GM18867 (cell line): Measurements from ENCODE around the gene GLIS2.

ENCODE experiments used
- ATAC-seq: cut with Tn5 transposase; IDR thresholded peaks from one replicate; pipeline ENCODE4 v1.9.1; 2021; ENCODE audit warnings: mild to moderate bottlenecking, moderate library complexity; ENCODE audit not compliant: unreplicated experiment

GLIS2 gene

GRCh38 chr16:4315186-4316107 lies at the start of gene GLIS2:
TSS of gene GLIS2 (plus strand) at chr16:4316067. CDS start at chr16:4332281, 16,214 bp downstream.
- no peak for ATAC-seq

GRCh38 chr16:4266372-4266771 lies 49.5 kb upstream of the GLIS2 start:
- ATAC-seq: no peak

DNA sequence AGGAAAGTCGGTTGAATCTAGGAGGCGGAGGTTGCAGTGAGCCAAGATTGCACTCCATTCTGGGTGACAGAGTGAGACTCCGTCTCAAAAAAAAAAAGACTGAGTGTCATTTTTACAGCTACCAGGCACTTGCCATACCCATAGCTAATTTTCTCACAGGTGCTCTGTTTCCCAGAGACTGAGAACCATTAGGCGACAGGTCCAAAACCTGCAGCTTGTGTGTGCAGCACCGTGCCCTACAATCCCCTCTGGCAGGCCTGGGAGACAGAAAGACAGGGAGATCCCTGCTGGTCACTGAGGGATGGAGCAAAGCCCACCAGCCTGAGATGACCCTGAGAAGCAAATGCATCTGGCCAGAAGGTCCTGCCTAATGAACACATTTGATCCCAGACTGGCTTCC lies 45.8 kb upstream of the GLIS2 start:
- no peak for ATAC-seq

GRCh38 chr16:4270595-4270994 lies 45.3 kb upstream of the GLIS2 start:
- ATAC-seq: no peak

GRCh38 chr16:4271176-4272113 lies 44.4 kb upstream of the GLIS2 start:
- ATAC-seq: peak; percentile 66

DNA sequence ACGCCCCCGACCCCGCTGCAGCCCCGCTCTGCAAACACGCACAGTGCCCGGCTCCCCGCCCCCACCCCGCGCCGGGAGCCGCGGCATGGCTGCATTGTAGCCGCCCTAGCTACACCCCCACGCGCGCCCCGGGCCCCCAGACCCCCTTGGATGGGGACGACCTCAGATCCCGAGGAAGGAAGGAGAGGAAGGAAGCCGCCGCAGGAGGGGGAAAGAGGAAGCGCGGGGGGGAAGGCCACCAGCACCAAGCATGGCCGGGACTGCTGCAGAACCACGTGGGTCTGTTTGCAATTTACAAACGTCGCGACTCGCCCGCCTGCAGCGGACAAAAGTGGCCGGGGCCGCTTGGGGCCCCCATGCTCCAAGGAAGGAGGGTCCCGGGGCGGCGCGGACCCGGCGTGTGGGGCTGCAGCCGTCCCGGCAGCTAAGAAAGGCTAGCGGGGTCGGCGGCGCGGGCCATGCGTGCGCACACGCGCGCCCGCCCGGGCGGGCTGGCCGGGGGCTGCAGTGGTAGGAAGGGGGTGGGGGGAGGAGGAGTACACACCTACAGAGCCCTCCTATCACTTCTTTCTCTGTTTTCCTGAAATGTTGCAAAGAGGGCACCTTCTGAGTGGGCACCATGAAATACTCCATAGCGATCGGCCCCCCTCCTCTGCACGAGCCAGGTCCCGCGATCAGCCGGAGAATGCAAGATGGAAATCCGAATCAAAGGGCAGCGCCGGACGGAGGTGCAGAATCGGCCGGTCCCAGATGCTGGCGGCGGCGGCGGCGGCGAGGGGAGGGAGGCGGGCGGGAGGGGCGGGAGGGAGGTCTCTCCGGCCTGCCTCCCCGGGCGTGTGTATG lies 43.5 kb upstream of the GLIS2 start:
- ATAC-seq: peak; percentile 4

- ATAC-seq: no peak
Observed at GRCh38 chr16:4273858-4274311, 42.0 kb upstream of the GLIS2 start.

DNA sequence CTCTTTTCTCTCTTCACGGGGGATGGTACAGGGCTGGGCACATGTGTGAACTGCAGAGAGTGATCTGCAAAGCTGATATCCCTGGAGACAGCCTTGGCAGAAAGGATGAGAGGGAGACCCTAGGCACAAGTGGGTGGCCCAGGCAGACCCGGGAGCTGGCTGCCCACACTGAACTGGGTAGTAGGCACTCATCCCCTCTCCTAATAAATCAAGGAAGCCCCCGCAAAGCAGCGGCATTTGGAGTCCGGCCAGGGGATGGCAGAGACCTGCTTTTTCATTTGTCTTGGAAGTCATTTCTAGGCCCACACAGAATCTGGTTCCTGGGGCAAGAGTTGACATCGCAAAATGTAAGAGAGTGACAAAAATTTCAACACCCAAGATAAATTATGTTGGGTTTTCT lies 40.0 kb upstream of the GLIS2 start:
- no peak for ATAC-seq

GRCh38 chr16:4277987-4278513 lies 37.8 kb upstream of the GLIS2 start:
- no peak for ATAC-seq

GRCh38 chr16:4280625-4281024 lies 35.2 kb upstream of the GLIS2 start:
- ATAC-seq: no peak

GRCh38 chr16:4283441-4283840 lies 32.4 kb upstream of the GLIS2 start:
- ATAC-seq: no peak

GRCh38 chr16:4283939-4284338 lies 31.9 kb upstream of the GLIS2 start:
- ATAC-seq: no peak

GRCh38 chr16:4285167-4285566 lies 30.7 kb upstream of the GLIS2 start:
- no peak for ATAC-seq

DNA sequence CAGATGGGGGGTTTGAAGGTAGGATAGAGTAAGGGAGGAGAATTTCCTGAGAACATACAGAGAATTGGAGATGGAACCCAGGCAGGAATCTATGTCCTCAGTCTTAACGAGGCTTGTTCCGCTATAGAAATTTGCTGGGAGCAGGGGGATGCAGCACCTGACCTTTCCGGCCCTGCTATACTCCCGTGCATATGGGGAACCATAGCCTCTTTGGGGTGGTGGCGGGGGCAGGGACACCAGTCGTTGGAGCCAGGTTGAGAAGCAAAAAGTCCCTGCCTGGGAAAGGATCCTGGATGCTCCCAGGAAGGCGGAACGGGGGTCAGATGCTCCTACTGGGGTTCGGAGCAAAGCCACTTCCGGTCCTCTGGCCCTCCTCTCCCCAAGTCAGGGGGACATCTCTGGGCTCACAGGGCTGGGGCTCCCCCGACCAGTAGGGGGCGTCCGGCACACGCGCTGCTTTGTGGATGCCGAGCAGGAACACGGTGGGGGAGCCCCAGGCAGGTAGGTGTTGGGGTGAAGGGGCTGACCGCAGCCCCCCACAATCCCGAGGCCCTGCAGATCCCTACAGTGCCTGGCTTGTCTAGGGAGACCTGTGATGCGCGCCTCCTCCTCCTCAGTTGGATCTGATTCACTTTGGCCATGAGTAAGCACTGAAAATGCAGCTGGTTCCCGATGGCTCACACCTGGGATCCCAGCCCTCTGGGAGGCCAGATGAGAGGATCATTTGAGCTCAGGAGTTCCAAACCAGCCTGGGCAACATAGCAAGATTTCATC lies 27.5 kb upstream of the GLIS2 start:
- no peak for ATAC-seq

GRCh38 chr16:4290236-4290830 lies 25.5 kb upstream of the GLIS2 start:
- no peak for ATAC-seq

DNA sequence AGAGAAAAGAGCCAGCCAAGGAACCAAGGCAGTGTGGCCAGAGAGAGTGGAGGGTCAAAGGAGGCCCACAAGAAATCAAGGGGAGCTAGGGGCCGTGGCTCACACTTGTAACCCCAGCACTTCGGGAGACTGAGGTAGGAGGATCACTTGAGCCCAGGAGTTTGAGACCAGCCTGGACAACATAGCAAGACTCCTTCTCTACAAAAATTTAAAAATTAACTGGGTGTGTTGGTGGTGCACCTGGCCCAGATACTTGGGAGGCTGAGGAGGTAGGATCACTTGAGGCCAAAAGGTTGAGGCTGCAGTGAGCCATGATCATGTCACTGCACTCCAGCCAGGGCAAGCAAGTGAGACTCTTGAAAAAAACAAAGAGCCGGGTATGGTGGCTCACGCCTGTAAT lies 24.2 kb upstream of the GLIS2 start:
- no peak for ATAC-seq

- ATAC-seq: no peak
Observed at GRCh38 chr16:4293181-4293716, 22.6 kb upstream of the GLIS2 start.

DNA sequence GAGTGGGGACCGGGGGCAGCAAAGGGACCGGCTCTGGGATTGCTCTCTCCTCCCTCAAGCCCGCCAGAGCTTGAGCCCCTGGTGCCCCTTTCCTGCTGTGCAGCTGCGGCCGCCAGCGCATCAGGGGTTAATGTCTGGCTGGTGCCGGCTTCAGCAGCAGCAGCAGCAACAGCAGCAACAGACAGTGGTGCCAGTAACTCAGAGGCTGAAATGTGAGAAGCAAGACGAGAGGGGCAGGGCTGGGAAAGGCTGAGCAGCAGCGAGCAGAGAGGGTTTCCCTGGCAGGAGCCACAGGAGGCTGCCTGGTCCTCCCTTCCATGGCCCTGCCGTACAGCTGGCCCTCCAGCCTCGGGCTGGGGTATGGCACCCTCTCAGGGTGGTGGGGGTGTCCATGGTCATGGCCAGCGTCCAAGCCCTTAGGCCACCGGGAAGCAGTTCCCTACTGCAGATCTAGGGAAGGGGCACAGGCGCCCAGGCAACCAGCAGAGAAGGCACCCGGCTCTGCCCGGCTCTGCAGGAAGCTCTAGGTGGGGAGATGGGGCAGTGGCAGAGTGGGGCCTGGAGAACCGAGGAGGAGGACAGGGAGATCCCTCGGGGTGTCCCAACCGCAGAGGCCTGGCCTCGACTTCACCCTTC lies 21.9 kb upstream of the GLIS2 start:
- ATAC-seq: no peak
